Activated CD8-positive, alpha-beta memory T cell treated with anti-CD3 and anti-CD28 coated beads, Interleukin-2, amount 10 ng/mL, durations not matched to agents 7 days and 5 days (primary cell): Measurements from ENCODE around the gene SBF2. TPM values are rescaled to one million over a fixed set of nuclear protein-coding genes. Genes with fewer than 3 reads are reported as not detected.

Experiments
- ATAC-seq: fragments of 150-1000 bp; cut with Tn5 transposase; one replicate; pipeline ENCODE4 v1.10.0; 2021; ENCODE audit warnings: moderate library complexity
- CTCF ChIA-PET: fragments of 350-600 bp; sonication (Branson Sonifier 250); formaldehyde crosslinking; loops from one replicate; lab custom pipeline; 2021; ENCODE audit warnings: antibody characterized with exemption; lab: Charles Lee
- DNase-seq: peaks from one replicate; pipeline ENCODE4 v3.0.0-alpha.2; 2020
- H3K27ac Mint-ChIP-seq: one replicate; pipeline ENCODE4 v1.8.0; 2021; ENCODE audit warnings: mild to moderate bottlenecking, mixed read lengths
- H3K27me3 Mint-ChIP-seq: one replicate; pipeline ENCODE4 v1.8.0; 2021; ENCODE audit warnings: mixed read lengths
- H3K36me3 Mint-ChIP-seq: one replicate; pipeline ENCODE4 v1.8.0; 2021; ENCODE audit warnings: mild to moderate bottlenecking, mixed read lengths
- H3K4me1 Mint-ChIP-seq: one replicate; pipeline ENCODE4 v1.8.0; 2021; ENCODE audit warnings: mixed read lengths
- H3K4me3 Mint-ChIP-seq: one replicate; pipeline ENCODE4 v1.8.0; 2021; ENCODE audit warnings: mild to moderate bottlenecking, moderate library complexity, mixed read lengths
- H3K9me3 Mint-ChIP-seq: one replicate; pipeline ENCODE4 v1.8.0; 2022; ENCODE audit warnings: low read depth, mixed read lengths
- total RNA-seq, 2 experiments: library from RNA; stranded (reverse); gene quantifications; one replicate each; pipeline ENCODE4 v1.2.3, GENCODE V29; 2021

The SBF2 gene
- total RNA-seq, 2 experiments from 2014 or later: 4.6 to 8.3 TPM

DNA sequence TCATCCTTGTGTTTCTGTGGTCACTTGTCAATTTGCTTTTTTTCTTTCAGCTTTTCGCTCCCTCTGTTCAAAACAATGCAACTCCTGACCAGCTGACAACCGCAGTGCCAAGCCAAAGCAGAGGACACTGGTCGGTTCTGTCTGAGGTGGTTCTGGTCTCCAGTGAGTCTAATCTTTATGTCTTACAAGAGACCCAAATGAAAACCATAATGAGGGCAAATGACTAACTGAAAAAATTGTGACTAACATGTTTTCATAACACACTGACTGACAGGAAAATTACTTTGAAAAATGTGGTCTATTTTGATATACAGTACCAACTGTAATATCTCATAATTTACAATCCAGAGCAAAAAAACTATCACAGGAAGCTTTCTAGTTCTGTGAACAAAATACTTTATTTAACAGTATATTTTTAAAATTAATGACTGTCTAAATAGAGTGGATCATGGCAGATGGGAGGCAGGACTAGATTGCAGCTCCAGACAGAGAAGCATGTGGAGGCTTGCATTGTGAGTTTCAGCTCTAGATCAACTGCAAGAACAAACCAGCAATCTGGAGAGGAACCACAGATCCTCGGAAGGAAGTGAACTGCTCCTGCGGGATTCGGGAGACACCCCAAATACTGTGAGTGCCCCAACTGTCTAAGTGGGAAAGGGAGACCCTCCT is 311.8 kb downstream of the SBF2 start:
- no peaks in the 10 kb centered on the region for H3K27me3 Mint-ChIP-seq
- no peak overlapping the region for H3K27ac Mint-ChIP-seq
- no peaks in the 10 kb centered on the region for H3K9me3 Mint-ChIP-seq
- peaks cover 2% of the 10 kb centered on the region for H3K4me1 Mint-ChIP-seq
- no peak for ATAC-seq
- H3K36me3 Mint-ChIP-seq: peaks cover 1% of the 10 kb centered on the region
- no peak overlapping the region for H3K4me3 Mint-ChIP-seq
- CTCF ChIA-PET: interaction anchor here (0.9 to 1.1 kb wide), 2 partner anchors 10 to 224 kb away, joined by 3 to 4 read pairs; no protein-coding TSS in a partner anchor
- DNase-seq: no peak

DNA sequence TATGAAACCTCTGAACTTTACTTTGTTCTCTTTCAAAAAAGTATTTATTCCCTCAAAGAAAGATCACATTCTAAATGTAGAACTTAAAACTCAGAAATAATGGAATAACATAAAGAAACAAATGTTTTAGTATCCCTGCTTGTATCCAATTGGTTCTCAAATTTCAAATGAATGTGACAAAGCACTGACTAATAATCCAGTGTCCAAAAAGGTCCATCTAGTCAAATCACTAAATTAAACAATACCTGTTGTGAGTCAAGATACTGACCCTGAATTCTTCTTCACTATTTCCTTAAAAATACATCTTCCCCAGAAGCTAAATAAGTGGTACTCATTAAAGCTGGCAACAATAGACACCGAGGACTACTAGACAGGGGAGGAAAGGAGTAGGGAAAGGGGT is 313.1 kb downstream of the SBF2 start:
- no peaks in the 10 kb centered on the region for H3K4me1 Mint-ChIP-seq
- no peak for DNase-seq
- H3K4me3 Mint-ChIP-seq: no peak overlapping the region
- H3K36me3 Mint-ChIP-seq: no peaks in the 10 kb centered on the region
- ATAC-seq: no peak
- CTCF ChIA-PET: no interaction called here
- no peaks in the 10 kb centered on the region for H3K27me3 Mint-ChIP-seq
- H3K9me3 Mint-ChIP-seq: no peaks in the 10 kb centered on the region
- no peak overlapping the region for H3K27ac Mint-ChIP-seq

DNA sequence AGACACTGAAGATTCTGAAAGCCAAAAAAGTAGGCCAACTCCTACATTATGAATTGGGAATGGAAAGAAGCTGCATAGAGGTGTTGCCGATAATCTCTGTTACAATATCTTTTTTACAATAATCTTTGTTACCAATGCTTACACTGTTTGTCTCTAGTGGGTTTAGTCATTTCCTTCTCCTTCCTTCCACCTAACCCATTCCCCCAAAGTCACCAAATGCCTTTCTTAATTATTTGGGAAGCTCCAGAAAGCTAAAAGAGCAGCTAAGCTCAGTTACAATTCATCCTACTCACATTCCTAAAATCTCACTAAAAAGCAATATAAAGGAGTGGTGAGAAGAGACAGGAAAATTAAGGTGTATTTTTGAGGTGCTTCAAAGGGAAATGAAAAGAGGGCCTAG is 316.5 kb downstream of the SBF2 start:
- no peaks in the 10 kb centered on the region for H3K9me3 Mint-ChIP-seq
- DNase-seq (no peak), ATAC-seq (no peak)
- no peak overlapping the region for H3K4me3 Mint-ChIP-seq
- H3K36me3 Mint-ChIP-seq: no peaks in the 10 kb centered on the region
- H3K4me1 Mint-ChIP-seq: peaks cover 3% of the 10 kb centered on the region
- CTCF ChIA-PET: no interaction called here
- H3K27me3 Mint-ChIP-seq: no peaks in the 10 kb centered on the region
- no peak overlapping the region for H3K27ac Mint-ChIP-seq

DNA sequence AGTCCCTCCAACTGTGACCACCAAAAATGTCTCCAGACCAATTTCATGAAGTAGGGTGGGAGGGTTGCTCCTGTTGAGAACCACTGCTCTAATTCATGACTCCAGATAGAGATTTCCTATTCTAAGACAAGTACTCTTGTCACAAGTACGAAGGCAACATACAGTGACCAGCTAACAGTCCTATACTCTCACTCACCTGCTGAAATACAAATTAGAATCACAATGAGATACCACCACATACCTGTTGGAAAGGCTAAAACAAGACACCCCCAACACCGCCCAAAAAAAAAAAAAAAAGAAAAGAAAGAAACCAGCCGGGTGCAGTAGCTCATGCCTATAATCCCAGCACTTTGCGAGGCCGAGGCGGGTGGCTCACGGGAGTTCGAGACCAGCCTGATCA is 319.6 kb downstream of the SBF2 start:
- CTCF ChIA-PET: interaction anchor here (1.9 to 4.5 kb wide), 2 partner anchors 215 to 220 kb away, joined by 6 to 44 read pairs; no protein-coding TSS in a partner anchor
- no peak overlapping the region for H3K27ac Mint-ChIP-seq
- no peaks in the 10 kb centered on the region for H3K36me3 Mint-ChIP-seq
- ATAC-seq: no peak
- peaks cover 3% of the 10 kb centered on the region for H3K4me1 Mint-ChIP-seq
- DNase-seq: no peak
- H3K27me3 Mint-ChIP-seq: no peaks in the 10 kb centered on the region
- H3K4me3 Mint-ChIP-seq: no peak overlapping the region
- H3K9me3 Mint-ChIP-seq: no peaks in the 10 kb centered on the region

DNA sequence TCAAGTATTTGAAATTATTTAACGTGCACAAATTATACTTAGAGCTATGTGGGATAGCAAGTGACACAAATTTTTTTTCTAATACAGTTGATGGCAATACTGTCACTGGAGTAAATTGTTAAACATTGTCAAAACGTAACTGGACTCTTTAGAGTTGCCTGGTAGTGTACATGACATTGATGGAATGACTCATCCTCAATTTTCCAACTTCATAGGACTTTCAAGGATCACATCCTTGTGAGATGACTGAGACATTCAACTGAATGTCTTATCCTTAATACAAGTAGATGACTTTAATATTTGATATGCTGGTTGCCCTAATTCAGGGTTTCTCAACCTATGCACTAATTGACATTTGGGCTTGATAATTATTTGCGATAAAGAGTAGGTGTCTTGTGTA is 320.1 kb downstream of the SBF2 start:
- Mint-ChIP-seq H3K9me3 (no peaks in the 10 kb centered on the region), H3K4me3 (no peak overlapping the region), H3K27me3 (no peaks in the 10 kb centered on the region), H3K27ac (no peak overlapping the region), H3K36me3 (no peaks in the 10 kb centered on the region), H3K4me1 (peaks cover 3% of the 10 kb centered on the region)
- no peak for DNase-seq
- ATAC-seq: no peak
- CTCF ChIA-PET: interaction anchor here (1.6 to 4.5 kb wide), 8 partner anchors 103 to 334 kb away, joined by 4 to 44 read pairs (median 6); no protein-coding TSS in a partner anchor

DNA sequence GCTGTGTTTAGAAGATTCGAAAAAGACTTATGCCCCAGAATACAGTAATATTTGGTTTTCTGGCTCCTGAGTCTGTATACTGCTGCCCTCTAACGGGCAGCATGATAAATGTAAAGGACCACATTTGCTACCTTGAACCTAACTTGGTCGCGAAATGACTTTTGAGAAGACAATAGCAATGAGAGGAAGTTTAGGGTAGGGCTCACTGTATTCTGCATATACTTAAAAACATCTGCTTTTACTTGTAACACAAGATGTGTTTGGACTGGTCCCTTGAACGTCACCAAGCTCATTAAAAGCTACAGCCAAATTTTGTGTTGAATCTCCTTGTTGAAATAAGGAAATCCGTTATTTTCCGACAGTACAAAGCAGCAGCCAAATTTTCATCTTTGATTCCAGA is 321.0 kb downstream of the SBF2 start:
- Mint-ChIP-seq H3K27ac (no peak overlapping the region), H3K4me1 (peaks cover 3% of the 10 kb centered on the region), H3K4me3 (no peak overlapping the region), H3K9me3 (no peaks in the 10 kb centered on the region), H3K27me3 (no peaks in the 10 kb centered on the region), H3K36me3 (no peaks in the 10 kb centered on the region)
- DNase-seq (peak; percentile 44), ATAC-seq (peak; percentile 68)
- CTCF ChIA-PET: interaction anchor here (0.7 to 4.5 kb wide), 22 partner anchors 10 to 360 kb away, joined by 3 to 44 read pairs (median 4); no protein-coding TSS in a partner anchor

GRCh38 chr11:9971894-9972293 is 322.1 kb downstream of the SBF2 start:
- Mint-ChIP-seq H3K4me1 (peaks cover 3% of the 10 kb centered on the region), H3K27ac (no peak overlapping the region), H3K36me3 (no peaks in the 10 kb centered on the region), H3K27me3 (no peaks in the 10 kb centered on the region), H3K9me3 (no peaks in the 10 kb centered on the region), H3K4me3 (no peak overlapping the region)
- ATAC-seq (no peak), DNase-seq (no peak)
- CTCF ChIA-PET: interaction anchor here (0.5 to 4.5 kb wide), 10 partner anchors 11 to 765 kb away, joined by 3 to 44 read pairs (median 4); no protein-coding TSS in a partner anchor

GRCh38 chr11:9969068-9969467 is 325.0 kb downstream of the SBF2 start:
- Mint-ChIP-seq H3K9me3 (no peaks in the 10 kb centered on the region), H3K4me3 (no peak overlapping the region)
- CTCF ChIA-PET: interaction anchor here (0.6 to 1.5 kb wide), 5 partner anchors 17 to 211 kb away, joined by 3 to 6 read pairs (median 3); no protein-coding TSS in a partner anchor

DNA sequence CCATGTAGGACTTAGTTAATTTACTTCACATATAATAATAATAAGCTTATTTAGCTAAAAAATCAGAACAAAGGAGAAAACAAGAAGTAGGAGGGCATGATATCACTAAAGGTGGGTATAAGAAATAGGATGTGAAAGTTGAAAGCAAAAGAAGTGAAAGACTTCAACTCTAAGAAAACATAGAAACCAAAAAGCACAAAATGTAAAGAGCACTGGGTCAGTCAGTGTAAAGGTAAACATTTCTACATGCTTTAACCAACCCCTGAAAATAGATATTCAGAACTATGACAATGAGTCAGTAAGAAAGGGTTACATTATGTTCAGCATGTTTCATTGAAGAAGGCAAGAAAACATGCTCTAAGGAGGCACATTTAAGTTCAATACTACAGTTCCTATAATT is 331.3 kb downstream of the SBF2 start:
- Mint-ChIP-seq H3K4me1 (no peaks in the 10 kb centered on the region), H3K36me3 (no peaks in the 10 kb centered on the region), H3K27ac (no peak overlapping the region), H3K27me3 (no peaks in the 10 kb centered on the region), H3K4me3 (no peak overlapping the region), H3K9me3 (no peaks in the 10 kb centered on the region)
- DNase-seq (no peak), ATAC-seq (no peak)
- CTCF ChIA-PET: no interaction called here

More at GRCh38 chr11:9969068-9969467, 325.0 kb downstream of the SBF2 start:
- DNase-seq (no peak), ATAC-seq (no peak)
- Mint-ChIP-seq H3K27ac (no peak overlapping the region), H3K27me3 (no peaks in the 10 kb centered on the region), H3K36me3 (no peaks in the 10 kb centered on the region), H3K4me1 (peaks cover 3% of the 10 kb centered on the region)

- CTCF ChIA-PET: no interaction called here
- Mint-ChIP-seq H3K36me3 (no peaks in the 10 kb centered on the region), H3K4me3 (no peak overlapping the region), H3K27me3 (no peaks in the 10 kb centered on the region), H3K27ac (no peak overlapping the region), H3K4me1 (no peaks in the 10 kb centered on the region), H3K9me3 (no peaks in the 10 kb centered on the region)
- no peak for ATAC-seq
- no peak for DNase-seq
Measured at GRCh38 chr11:9957072-9957471, 336.9 kb downstream of the SBF2 start.

- Mint-ChIP-seq H3K4me1 (no peaks in the 10 kb centered on the region), H3K27ac (no peak overlapping the region), H3K27me3 (no peaks in the 10 kb centered on the region), H3K9me3 (no peaks in the 10 kb centered on the region), H3K36me3 (no peaks in the 10 kb centered on the region), H3K4me3 (no peak overlapping the region)
- no peak for ATAC-seq
- no peak for DNase-seq
- CTCF ChIA-PET: no interaction called here
Measured at GRCh38 chr11:9956483-9956882, 337.5 kb downstream of the SBF2 start.

DNA sequence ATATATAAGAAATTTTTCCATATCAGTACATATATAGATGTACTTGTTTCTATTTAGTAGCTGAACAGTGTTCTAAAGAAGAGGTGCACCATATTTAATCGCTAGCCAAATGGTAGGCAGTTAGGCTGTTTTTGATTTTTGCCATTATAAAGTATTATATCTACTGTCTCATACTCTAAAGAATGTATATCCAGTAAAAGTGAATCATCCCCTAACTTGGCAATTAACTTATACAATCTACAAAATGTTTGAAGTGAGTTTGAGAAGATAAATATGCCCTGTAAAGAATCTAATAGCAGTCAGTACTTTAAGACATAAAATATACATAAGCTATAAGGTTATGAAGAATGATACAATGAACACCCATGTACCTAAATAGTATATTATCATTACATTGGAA is 338.6 kb downstream of the SBF2 start:
- Mint-ChIP-seq H3K9me3 (no peaks in the 10 kb centered on the region), H3K27ac (no peak overlapping the region), H3K4me1 (no peaks in the 10 kb centered on the region), H3K4me3 (no peak overlapping the region), H3K36me3 (no peaks in the 10 kb centered on the region), H3K27me3 (no peaks in the 10 kb centered on the region)
- ATAC-seq: no peak
- CTCF ChIA-PET: no interaction called here
- no peak for DNase-seq

- ATAC-seq: no peak
- Mint-ChIP-seq H3K27me3 (no peaks in the 10 kb centered on the region), H3K4me1 (no peaks in the 10 kb centered on the region), H3K27ac (no peak overlapping the region), H3K36me3 (no peaks in the 10 kb centered on the region), H3K4me3 (no peak overlapping the region), H3K9me3 (no peaks in the 10 kb centered on the region)
- no peak for DNase-seq
- CTCF ChIA-PET: no interaction called here
Measured at GRCh38 chr11:9953994-9954626, 339.9 kb downstream of the SBF2 start.
